ENCODE data around the gene SUPT3H.

The SUPT3H gene

GRCh38 chr6:44787254-44787834 is 590.4 kb downstream of the SUPT3H start:
- DNase-seq (ENCODE audit: low spot score) = no peak

- DNase-seq (ENCODE audit: low spot score) = no peak
Observed at GRCh38 chr6:44785130-44785529, 592.6 kb downstream of the SUPT3H start.

- no peak for DNase-seq (ENCODE audit: low spot score)
Observed at GRCh38 chr6:44784195-44784594, 593.5 kb downstream of the SUPT3H start.

GRCh38 chr6:44782892-44783291 is 594.8 kb downstream of the SUPT3H start:
- DNase-seq (ENCODE audit: low spot score) = no peak

GRCh38 chr6:44781912-44782597 is 595.7 kb downstream of the SUPT3H start:
- no peak for DNase-seq (ENCODE audit: low spot score)

- DNase-seq (ENCODE audit: low spot score) = no peak
Observed at GRCh38 chr6:44780161-44780560, 597.6 kb downstream of the SUPT3H start.

- DNase-seq (ENCODE audit: low spot score) = no peak
Observed at GRCh38 chr6:44779130-44779826, 598.5 kb downstream of the SUPT3H start.

All from hepatic stellate cell (primary cell).